ENCODE measurements around the gene SEL1L. TPM values are rescaled to one million over a fixed set of nuclear protein-coding genes. Genes with fewer than 3 reads are reported as not detected.

Gene SEL1L
- total RNA-seq (ENCODE audit: unreplicated experiment) = 43.1 TPM
- long read RNA-seq, partial matches to known transcripts = 3 of 5 reads
- long read RNA-seq, other reads (novel, unspliced or antisense) = 2 of 5 reads

- Mint-ChIP-seq H3K9me3 (ENCODE audit: unreplicated experiment) (peaks cover 3% of the 10 kb centered on the region), H3K4me1 (ENCODE audit: low read depth, unreplicated experiment) (no peaks in the 10 kb centered on the region), H3K4me3 (ENCODE audit: unreplicated experiment) (peak within 1 kb of the TSS; percentile 94), H3K27me3 (ENCODE audit: unreplicated experiment) (peaks cover 2% of the 10 kb centered on the region), H3K36me3 (ENCODE audit: unreplicated experiment) (peaks cover 4% of the 10 kb centered on the region), H3K27ac (ENCODE audit: unreplicated experiment) (no peak within 1 kb of the TSS)
- peak; percentile 100 for DNase-seq
- TF ChIP-seq, protein P1, sequence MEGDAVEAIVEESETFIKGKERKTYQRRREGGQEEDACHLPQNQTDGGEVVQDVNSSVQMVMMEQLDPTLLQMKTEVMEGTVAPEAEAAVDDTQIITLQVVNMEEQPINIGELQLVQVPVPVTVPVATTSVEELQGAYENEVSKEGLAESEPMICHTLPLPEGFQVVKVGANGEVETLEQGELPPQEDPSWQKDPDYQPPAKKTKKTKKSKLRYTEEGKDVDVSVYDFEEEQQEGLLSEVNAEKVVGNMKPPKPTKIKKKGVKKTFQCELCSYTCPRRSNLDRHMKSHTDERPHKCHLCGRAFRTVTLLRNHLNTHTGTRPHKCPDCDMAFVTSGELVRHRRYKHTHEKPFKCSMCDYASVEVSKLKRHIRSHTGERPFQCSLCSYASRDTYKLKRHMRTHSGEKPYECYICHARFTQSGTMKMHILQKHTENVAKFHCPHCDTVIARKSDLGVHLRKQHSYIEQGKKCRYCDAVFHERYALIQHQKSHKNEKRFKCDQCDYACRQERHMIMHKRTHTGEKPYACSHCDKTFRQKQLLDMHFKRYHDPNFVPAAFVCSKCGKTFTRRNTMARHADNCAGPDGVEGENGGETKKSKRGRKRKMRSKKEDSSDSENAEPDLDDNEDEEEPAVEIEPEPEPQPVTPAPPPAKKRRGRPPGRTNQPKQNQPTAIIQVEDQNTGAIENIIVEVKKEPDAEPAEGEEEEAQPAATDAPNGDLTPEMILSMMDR (IDR thresholded peaks at IDR 0.05; ENCODE audit: partially characterized antibody, unreplicated experiment) = no peak
Measured at GRCh38 chr14:81533536-81534343, at the start of gene SEL1L. TSS of gene SEL1L (minus strand) at chr14:81533853. CDS start at chr14:81533744, 109 bp downstream.

- Mint-ChIP-seq H3K4me3 (ENCODE audit: unreplicated experiment) (no peak overlapping the region), H3K27me3 (ENCODE audit: unreplicated experiment) (no peaks in the 10 kb centered on the region), H3K36me3 (ENCODE audit: unreplicated experiment) (peaks cover 4% of the 10 kb centered on the region), H3K4me1 (ENCODE audit: low read depth, unreplicated experiment) (no peaks in the 10 kb centered on the region), H3K9me3 (ENCODE audit: unreplicated experiment) (peaks cover 4% of the 10 kb centered on the region), H3K27ac (ENCODE audit: unreplicated experiment) (peak overlapping the region; percentile 33)
- TF ChIP-seq, protein P1 (IDR thresholded peaks at IDR 0.05; ENCODE audit: partially characterized antibody, unreplicated experiment) = no peak
- no peak for DNase-seq
Measured at GRCh38 chr14:81582420-81582819, 48.8 kb upstream of the SEL1L start.

GRCh38 chr14:81579115-81579514, 45.5 kb upstream of the SEL1L start:
- TF ChIP-seq, protein P1 (IDR thresholded peaks at IDR 0.05; ENCODE audit: partially characterized antibody, unreplicated experiment) = no peak
- Mint-ChIP-seq H3K4me3 (ENCODE audit: unreplicated experiment) (no peak overlapping the region), H3K27me3 (ENCODE audit: unreplicated experiment) (peaks cover 2% of the 10 kb centered on the region), H3K36me3 (ENCODE audit: unreplicated experiment) (peaks cover 4% of the 10 kb centered on the region), H3K9me3 (ENCODE audit: unreplicated experiment) (peaks cover 4% of the 10 kb centered on the region), H3K4me1 (ENCODE audit: low read depth, unreplicated experiment) (no peaks in the 10 kb centered on the region), H3K27ac (ENCODE audit: unreplicated experiment) (no peak overlapping the region)
- no peak for DNase-seq

DNA sequence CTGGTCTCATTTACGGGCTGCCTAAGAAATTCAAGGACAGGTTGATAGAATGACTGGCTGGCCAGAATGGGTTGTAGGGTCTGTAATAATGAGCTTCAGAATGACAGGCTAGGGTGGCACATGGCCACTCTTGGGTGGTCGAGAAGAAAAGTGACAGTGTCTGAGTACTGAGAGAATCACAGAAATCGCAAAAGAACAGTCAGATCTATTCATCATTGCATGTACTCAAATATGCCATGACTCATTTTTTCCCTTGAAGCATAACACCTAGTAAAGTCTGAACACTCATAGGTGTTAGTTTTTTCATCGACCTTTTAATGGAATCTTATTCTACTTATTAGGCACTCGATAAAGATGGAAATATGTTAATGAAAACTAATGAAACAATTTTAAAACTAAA, 37.8 kb upstream of the SEL1L start:
- Mint-ChIP-seq H3K9me3 (ENCODE audit: unreplicated experiment) (peaks cover 2% of the 10 kb centered on the region), H3K27ac (ENCODE audit: unreplicated experiment) (no peak overlapping the region), H3K36me3 (ENCODE audit: unreplicated experiment) (no peaks in the 10 kb centered on the region), H3K4me1 (ENCODE audit: low read depth, unreplicated experiment) (no peaks in the 10 kb centered on the region), H3K4me3 (ENCODE audit: unreplicated experiment) (no peak overlapping the region), H3K27me3 (ENCODE audit: unreplicated experiment) (peaks cover 2% of the 10 kb centered on the region)
- TF ChIP-seq, protein P1 (IDR thresholded peaks at IDR 0.05; ENCODE audit: partially characterized antibody, unreplicated experiment) = no peak
- DNase-seq = no peak

GRCh38 chr14:81567302-81567701, 33.6 kb upstream of the SEL1L start:
- TF ChIP-seq, protein P1 (IDR thresholded peaks at IDR 0.05; ENCODE audit: partially characterized antibody, unreplicated experiment) = no peak
- Mint-ChIP-seq H3K27ac (ENCODE audit: unreplicated experiment) (no peak overlapping the region), H3K9me3 (ENCODE audit: unreplicated experiment) (peaks cover 2% of the 10 kb centered on the region), H3K36me3 (ENCODE audit: unreplicated experiment) (no peaks in the 10 kb centered on the region), H3K27me3 (ENCODE audit: unreplicated experiment) (no peaks in the 10 kb centered on the region), H3K4me1 (ENCODE audit: low read depth, unreplicated experiment) (no peaks in the 10 kb centered on the region), H3K4me3 (ENCODE audit: unreplicated experiment) (no peak overlapping the region)
- no peak for DNase-seq

All from glutamatergic neuron (in vitro differentiated cells).